GM21526 (cell line): ENCODE measurements around the gene POLD4.

Source experiments
- ATAC-seq: cut with Tn5 transposase; IDR thresholded peaks from one replicate; pipeline ENCODE4 v1.9.1; 2021; ENCODE audit warnings: moderate library complexity; ENCODE audit not compliant: unreplicated experiment, low FRiP score

Gene POLD4

DNA sequence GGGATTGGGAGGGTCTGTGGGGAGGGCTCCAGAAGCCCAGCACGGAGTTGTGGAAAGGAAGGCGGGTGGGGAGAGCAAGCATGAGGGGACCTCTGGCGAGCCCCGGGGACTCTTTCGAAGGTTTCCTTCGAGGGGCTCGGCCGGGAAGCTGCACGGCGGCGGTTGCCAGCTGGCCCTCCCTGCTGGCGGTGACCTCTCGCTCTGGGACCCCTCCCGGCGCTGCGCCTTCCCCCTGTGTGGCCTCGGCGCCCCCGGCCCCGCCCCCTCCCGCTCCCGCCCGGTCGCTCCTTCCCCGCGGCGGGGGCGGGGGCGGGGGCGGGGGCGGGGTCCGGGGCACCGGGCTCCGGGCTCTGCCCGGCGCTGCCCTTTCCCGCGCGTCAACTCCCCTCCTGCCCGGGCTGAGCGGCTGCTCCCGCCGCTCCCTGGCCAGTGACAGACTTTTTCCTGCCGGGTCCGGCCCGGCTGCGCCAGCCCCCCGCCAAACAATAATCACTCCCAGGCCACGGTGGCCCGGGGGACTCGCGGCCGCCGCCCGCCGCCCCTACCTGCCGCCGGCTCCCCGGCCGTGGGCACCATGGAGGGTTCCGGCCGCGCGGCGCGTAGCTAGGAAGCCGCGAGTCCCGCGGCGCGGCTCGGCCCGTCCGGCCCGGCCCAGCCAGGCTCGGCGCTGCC, 19.1 kb upstream of the POLD4 start:
- no peak for ATAC-seq

DNA sequence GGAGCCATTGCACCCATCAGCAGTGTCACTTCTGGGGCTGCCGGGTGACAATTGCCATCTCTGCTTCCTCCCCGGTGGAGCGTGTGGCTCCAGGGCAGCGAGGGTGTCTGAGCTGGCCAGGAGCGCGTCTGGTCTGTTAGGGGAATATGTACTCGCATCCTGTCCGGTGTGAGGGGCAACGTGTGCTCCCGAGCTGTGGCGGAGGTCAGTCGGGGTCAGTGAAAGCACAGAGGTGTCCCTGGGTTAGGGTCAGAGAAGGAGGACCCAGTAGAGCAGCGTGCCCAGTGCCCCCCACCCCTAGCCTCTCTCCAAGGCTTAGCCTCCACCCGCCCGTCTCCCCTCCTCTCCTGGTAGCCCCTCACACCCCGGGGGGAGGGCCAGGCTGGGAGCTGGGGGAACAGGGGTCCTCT, 18.6 kb upstream of the POLD4 start:
- ATAC-seq: no peak

DNA sequence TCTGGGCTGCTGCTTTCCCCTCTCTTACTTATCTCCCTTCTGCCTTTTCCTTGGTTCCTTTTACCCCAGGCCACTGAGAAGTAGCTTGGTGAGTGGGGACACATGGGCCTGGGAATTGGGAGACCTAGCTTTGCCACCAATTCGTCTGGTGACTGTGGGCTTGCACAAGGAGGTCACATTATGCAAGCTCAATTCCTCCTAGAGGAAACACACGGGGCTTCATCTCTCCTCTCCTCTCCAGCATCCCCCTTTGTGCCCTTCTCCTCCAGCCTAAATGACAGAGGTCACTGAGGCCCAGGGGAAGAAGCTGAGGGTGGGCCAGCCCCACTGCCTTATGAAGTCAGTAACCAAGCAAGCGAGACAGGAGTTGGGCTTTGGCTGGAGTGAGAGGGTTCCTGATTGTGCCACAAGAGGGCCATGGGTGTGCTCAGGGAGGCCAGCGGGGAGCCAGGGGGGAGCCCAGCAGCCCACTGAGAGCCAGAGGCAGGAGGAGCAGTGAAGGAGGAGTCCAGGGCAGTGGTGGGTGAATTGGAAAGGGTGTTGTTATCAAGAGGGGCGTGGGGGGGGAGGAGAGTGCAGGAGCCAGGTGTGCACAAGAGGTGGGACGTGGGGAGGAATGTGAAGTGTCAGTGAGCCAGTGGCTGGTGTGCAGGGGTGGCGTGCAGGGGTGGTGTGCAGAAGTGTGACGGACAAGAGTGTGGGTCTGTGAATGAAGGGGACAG, 18.0 kb upstream of the POLD4 start:
- ATAC-seq: no peak

DNA sequence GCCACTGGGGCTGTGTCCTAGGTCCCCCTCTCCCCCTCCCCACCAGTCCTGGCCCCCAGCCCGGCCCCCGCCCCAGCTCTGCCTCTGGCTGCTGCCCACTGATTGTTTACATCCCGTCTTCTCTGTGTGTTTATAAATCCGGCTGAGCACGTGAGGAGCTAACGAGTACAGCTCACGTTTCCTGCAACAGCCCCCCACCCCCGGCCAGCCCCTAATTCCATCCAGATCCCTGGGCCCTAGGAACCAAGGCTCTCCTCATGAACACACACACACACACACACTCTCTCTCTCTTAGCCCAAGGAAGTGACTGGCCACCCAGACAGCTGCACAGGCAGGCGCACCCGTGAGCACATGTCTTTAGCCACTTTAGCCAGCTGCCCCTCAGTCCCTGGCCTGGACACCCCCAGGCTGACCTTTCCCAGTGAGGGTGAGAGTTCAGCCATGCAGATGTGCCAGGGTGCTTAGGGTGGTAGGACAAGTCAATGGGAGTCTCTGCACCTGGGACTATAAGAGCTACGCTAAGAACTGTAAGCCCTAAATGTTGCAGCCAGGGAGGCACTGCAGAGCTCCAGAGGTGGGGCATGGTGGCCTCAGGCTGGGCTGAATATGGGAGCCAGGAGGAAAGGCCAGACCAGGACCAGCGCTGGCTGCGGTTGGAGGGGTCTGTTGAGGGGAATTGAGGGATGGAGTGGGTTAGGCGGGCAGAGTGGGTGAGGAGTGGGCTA, 17.2 kb upstream of the POLD4 start:
- ATAC-seq: no peak

DNA sequence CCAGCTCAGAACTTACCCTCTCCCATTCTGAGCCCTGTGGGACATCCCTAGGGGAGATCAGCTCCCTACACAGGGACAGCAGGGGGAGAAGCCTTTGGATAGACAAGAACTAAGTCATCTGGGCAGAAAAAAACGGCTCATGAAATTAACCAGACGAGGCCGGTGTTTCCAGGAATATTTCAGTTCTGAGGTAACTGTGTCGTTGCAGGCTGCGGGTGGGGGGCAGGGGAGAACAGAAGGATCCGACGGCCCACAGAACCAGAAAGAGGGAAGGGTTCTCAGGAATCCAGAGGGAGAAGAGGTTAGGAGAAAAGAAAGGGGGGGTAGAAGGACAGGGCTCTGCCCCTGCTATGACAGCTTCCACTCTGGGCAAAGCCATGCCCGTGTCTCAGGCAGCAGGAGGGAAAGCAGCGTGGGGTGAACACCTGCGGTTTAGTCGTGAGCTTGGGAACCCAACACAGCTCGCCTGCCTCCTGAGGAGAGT, 16.5 kb upstream of the POLD4 start:
- no peak for ATAC-seq

DNA sequence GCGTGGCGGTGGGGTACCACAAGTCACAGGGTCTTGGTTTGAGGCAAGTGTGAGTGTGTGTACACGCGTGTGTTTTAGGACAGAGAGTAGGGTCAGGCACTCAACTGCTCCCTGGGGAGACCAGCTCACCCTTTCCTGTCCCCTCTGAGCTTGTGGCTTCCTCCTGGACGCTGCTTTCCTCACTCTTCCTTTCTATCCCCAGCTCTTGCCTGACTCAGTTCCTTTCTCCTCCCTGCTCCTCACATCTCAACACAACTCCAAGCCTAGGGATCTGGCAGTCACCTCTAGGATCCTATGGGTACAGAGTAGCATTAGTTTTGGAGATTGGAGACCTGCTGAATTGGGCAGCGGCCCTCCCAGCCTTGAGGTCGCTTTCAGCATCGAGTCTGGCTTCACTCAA, 15.9 kb upstream of the POLD4 start:
- ATAC-seq: no peak

DNA sequence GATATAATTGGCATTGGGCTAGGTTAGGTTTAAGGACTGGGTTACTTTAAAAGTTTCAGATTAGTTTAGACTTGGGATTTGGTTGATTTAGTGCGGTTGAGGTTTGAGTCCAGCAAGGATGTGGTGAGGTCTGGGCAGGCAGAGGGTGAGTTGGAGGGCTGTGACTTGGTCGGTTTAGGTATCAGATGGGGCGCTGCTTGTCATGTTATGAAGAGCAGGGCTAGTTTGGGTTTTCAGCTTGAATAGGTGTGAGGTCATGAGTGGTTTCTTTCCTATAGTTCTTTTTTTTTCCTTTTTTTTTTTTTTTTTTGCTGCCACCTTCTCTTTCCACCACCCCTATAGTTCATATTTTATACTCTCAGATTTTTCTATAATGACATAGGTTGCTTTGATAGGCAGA, 15.3 kb upstream of the POLD4 start:
- no peak for ATAC-seq

DNA sequence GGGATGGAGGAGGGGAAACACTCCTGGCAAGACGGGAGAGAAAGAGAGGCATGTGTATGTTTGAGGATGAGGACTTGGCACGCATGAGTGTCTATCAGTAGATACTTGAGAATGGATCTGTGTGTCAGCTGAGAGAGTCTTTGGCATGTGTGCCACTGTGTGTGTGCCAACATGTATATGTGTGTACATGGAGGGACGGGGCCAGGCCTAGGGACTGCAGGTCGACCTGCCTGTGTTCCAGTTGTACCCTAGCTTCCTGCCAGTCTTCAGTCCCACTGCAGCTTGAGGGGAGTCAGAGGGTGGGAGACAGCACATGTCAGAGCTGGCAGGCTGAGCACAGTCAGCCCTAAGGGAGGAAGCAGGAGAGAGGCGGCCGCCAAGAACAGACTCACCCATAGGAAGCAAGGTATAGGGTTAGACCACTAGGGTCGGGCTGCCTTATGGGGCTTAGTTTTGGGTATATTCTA, 14.4 kb upstream of the POLD4 start:
- ATAC-seq: no peak

DNA sequence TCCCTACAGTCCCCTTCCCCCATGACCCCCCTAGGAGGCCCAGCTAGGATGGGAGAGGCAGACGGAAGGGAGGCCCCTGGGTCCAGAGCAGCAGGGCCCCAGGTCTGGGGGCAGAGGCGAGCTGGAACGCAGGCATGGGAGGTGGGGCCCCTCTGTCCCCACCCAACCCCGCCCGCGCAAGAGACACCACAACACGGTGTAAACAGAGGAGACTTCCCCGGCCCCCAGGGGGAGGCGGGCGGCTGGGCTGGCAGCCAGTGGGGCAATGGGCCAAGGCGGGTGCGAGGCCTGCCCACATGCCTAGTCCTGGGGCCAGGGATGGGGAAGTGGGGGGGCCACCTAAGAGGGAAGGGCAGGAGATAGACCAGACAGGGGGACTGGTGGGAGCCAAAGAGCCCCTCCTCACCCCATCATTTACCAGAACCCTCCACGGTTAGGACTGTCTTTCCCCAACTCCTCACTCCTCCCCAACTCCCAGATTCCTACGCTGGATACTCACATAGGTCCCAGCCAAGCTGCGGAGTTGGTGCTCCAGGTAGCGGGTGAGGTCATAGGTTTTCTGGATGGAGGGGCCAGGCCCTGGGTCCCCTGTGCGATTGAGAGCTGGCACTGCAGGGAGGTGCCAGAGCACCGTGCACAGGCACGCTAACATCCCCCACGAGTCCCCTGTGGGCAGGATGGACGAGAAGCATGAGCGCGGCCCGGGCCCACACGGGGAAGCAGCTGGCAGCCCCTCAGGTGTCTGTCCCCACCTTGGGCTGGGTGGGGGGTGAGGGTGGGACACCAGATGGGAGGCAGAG, 13.8 kb upstream of the POLD4 start:
- ATAC-seq: no peak

DNA sequence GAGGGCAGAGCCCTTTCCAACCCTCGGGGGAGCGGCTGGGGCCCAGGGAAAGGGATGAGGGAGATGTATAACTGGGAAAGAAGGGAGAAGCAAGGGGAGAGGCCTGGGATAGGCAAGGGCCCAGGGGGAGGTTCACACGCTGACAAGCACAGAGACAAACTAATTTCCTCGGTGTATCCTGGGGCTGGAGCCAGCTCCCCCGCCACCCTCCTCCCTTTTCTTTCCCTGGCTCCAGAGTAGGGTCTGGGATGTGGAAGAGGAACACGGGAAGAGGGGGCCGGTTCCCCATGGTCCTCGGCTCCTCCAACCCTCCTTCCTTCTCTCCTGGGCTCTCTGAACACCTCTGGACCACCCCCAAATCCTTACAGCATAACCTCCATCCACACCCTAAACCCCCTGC, 13.2 kb upstream of the POLD4 start:
- ATAC-seq: no peak

DNA sequence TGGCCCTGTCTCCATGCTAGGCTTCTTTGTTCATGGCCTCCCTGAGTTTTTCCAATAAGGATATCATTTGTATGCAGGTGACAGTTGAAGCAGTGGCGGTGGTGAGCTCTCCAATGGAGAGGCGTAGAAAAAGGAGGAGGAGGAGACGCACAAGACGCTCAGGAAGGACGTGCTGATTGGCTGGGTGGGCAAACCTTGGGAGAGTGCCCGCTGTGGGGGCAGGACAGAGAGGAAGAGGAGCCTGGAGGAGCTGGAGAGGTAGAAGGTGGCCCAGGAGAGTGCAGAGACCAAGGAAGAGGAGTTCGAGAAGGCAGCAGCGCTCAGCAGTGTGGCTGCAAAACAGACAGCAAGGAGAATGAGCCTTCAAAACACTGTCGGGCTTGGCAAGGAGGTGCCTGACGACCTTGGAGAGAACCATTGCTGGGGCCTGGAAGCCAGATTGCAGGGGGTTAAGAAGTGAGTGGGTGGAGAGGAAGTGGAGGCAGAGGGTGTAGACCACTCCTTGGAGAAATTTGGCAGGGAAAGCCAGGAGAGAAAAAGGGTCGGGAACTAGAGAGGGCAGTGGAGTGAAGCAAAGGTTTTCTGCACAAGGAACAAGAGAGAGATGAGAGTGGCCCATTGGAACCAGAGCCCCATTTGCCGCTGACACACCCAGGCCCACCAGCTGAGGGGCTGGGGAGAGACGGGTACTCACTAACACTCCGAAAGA, 12.5 kb upstream of the POLD4 start:
- no peak for ATAC-seq

DNA sequence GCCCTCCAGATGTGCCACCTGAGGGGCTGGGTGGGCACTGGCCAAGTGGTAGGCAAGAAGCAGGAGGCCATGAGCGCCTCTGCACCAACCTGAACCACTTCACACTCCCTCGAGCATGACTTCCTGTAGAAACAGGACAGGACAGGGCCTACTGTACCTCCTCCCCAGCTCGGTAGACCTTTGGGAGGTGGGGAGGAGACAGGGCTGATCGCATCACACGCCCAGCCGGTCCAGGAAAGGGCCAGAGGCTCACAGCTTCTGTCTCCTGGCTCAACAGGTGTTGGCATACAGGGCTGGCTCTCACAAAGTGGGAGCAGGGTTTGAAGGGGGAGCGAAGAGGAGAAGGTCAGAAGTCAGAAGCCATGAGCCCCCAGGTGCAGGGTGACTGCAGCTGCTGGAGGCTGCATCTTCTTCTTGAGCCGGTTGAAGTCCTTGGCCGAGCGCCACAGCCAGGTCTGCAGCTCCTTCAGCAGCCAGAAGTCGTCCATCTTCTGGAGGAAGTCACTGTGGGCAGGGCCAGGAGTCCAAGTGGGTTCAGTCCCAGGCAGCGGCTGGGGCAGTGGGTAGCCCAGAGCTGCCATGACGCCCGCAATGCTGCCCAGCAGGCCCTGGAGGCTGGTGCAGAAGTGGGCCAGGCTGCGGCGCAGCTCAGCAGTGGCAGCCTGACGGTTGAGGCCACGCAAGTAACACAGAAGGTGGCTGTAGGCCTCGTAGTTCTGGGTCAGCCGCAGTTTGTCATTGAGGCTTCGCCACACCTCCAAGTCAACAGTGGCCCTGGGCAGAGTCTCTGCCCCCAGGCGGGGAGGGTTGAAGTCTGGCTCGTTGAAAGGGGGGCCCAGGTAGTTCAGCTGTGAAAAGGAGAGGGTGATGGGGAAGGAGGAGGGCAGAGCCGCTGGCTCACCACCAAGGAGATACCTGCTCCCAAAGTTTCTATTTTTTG, 11.7 kb upstream of the POLD4 start:
- ATAC-seq: no peak

DNA sequence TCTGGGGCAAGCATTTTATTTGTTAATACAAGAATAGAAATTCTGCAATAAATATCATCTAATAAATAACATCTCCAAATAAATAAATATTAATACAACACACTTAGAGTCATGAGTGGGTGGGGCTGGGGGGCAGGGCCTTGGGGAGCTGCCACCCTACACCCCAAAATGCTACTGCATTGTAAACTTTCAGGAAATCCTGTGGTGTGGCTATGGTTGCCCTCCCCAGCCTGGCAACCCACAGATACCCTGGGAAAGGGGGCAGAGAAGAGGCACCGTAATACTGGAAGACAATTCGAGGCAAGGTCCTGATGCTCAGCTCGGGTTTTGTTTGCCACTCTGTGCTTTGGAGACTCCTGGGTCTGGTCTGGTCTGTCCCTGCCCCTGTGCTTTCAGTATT, 10.8 kb upstream of the POLD4 start:
- no peak for ATAC-seq

DNA sequence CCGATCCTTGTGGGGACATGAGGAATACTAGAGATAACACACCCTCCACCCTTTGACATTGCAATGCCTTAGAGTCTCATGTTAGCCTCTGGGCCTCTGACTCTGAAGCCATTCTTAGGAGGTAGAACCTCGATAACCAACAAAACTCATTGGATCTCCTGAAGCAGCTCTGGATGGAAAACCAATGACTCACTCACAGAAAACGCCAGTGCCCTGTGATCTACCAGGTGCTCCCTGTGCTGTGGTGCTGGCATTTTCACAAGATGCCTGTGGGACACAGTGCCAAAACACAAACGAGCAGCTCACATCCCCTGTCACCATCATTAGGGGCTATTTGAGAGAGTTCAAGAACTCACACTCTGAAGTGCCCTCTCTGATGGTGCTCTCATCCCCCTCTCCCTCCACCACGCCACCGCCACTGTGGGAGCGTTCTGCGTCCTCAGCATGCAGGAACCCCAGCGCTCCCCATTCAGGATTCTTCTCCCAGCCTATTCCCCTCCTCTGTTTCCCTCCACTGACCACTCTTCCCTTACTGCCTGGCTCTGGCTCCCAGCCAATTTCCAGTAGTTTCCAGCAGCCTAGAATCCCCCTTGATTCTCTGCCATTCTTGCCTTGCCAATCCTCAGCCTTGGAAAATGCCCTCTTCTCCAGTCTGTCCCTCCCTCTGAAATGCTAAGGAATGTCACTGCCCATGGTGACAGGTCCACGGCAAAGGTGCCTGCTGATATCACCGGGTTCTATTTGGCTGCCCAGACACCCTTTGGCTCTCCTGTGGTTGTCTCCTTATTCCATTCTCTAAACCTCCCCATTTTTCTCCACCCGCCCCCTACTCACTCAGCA, 4.7 kb upstream of the POLD4 start:
- no peak for ATAC-seq

DNA sequence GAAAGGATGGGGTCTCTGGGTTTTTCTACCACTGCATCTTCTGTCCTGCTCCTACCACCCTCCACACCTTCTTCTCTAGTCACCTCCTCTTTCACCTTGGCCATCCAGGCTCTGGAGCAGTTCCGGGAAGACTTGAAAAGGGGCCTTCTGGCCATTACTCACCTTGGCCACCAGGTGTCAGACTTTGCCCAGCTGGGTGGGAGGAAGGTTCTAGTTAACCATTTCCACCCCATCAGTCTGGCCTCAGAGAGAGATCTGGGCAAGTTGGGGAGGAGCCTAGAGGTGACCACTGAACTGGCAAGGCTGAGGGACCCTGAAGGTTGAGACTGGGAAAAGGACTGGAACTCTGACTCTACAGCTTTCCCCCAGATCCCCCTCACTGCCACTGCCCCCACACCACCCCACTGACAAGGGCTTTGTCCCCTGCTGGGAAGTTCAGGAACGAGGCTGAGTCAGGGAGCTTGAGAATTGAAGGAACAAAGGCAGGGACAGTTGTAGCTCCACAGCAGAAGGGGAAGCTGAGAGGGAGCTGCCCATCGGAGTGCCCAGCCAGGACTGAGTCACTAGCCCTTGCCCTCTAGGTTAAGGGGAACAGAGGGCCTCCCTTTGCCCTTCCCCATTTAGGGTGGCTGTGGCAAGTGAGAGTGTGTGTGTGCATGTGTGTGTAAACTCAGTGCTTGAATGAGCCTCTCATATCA, 3.7 kb upstream of the POLD4 start:
- no peak for ATAC-seq

DNA sequence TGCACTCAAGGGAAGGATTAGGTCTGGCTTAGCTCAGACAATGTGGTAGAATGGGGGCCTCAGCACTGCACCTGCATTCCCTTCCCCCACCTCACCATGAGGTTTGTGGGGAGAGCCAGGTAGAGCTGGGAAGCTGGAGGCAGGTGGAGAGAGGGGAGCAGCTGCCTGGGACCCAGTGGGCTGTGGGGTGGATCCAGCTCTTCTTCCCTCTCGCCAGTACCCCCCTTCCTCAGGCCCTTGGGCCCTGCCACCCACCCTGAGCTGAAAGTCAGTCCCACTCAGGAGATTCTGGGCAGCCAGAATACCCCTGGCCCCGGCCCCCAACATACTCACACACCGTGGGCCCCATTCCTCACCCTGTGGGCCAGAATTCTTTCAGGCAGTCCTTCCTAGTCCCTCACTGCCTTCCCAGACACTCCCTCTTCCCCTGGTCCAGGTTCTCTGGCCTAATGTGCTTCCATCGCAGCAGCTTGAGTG, 3.1 kb upstream of the POLD4 start:
- no peak for ATAC-seq

DNA sequence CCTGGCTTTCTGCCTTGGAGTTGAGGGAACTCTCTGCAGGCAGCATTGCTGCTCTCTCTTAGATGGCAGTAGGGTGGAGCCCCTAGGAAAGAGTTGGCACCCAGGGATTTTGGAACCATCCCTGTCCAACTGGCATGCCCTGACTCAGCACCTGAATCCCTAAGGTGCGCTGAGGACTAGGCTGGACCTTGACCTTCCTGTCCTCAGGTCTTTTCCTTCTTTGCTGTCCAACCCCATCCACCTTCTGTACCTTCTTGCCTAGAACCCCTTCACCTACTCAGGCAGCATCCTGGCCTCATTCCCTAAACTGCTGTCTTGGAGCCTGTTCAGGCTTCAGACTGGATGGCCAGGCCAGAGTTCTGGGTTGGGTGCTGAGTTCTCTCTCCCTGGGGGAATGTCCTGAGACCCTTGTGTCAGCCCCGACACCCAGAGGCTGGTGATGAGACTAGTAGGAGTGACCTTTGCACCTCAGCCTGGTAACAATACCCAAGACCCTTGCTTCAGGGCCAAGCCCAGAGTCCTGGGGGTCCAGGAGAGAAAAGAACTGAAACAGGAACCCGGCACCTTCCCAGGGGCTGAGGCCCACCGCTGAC, 2.5 kb upstream of the POLD4 start:
- no peak for ATAC-seq
